RWPE1 (cell line): ENCODE results near the gene C2orf15.

Experiments
- CTCF ChIA-PET: fragments of 350-600 bp; sonication (Branson Sonifier 250); formaldehyde crosslinking; extraction: SDS; loops from one replicate; lab custom pipeline; 2021; lab: Yijun Ruan, JAX
- POLR2A ChIA-PET: fragments of 400-600 bp; formaldehyde crosslinking; extraction: SDS; loops from one replicate; lab custom pipeline; 2020; ENCODE audit warnings: antibody characterized with exemption; ENCODE audit not compliant: low non-redundant PET; lab: Yijun Ruan, JAX
- DNase-seq: peaks from one replicate; pipeline ENCODE4 v3.0.0; 2012; ENCODE audit warnings: low spot score
- H3K27ac ChIP-seq: fragments of 450-650 bp; 2 replicates; pipeline ENCODE4 v1.5.1; 2017
- TF ChIP-seq, protein P1 (sequence below): fragments of 450-650 bp; conservative IDR thresholded peaks from 2 replicates; pipeline ENCODE4 v1.5.1; 2017; ENCODE audit warnings: low read depth, mild to moderate bottlenecking

Gene C2orf15, protein sequence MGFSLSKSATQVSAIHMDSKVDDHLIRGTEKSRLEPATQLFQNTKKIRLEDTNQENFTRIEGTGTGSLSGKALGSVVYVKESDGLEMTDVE

DNA sequence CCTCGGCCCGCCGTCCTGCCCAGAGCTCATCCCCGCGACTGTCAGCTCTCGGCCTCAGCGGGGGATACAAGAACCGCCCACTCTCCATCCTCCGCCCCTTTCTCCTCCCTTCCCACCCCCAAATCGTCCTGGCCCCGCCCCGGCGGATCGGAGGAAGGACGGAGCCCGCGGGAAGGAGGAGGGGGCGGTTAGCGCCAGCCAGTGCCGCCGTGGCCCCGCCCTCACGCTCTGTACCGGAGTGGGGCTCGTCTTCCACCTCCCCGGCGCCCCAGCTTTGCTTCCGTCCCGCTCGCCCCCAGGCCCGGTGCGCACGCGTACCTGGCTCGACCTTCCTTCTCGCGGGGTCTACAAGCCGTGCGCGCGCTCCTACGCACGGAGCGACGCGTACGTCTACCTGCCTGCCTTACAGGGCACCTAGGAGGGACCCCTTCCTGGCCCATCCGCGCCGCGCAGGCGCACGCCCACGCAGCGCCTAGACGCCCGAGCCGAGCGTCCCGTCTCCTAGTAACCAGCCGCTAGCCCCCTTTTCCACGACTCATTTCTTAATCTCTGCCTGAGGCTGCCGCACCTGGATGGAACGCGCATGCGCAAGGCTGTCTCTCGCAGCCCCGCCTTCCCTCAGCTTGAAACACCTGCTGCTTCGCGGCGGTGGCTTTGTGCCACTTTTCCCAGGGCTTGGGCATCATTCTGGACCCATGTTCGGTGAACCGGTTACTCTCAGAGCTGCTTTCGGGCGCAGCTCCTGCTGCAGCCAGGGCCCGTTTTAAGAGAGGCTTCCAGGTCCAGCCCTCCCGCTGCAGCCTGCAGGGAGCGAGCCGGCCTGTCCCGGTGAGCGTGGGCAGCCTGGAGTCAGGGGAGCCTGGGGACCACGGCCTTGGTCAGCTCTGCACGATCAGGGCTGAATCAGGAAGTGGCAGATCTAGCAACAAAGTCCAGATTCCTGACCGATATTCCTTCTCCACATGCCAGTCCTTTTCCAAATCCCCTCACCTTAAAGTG, at the start of gene C2orf15:
Gene C2orf15, plus strand, starts transcription at position 598 of the 999 bp plus-strand sequence. CDS start 8,852 bp downstream, outside the sequence.
- ChIA-PET CTCF (interaction anchor here (0.7 kb wide), 1 partner anchor 52 kb away, joined by 3 read pairs; no protein-coding TSS in a partner anchor), POLR2A (interaction anchor here (0.5 to 1.0 kb wide), 4 partner anchors 9 to 196 kb away, joined by 3 to 10 read pairs (median 4); partner anchors contain the start of genes EIF5B and TXNDC9)
- DNase-seq: peak; percentile 88
- TF ChIP-seq, protein P1, sequence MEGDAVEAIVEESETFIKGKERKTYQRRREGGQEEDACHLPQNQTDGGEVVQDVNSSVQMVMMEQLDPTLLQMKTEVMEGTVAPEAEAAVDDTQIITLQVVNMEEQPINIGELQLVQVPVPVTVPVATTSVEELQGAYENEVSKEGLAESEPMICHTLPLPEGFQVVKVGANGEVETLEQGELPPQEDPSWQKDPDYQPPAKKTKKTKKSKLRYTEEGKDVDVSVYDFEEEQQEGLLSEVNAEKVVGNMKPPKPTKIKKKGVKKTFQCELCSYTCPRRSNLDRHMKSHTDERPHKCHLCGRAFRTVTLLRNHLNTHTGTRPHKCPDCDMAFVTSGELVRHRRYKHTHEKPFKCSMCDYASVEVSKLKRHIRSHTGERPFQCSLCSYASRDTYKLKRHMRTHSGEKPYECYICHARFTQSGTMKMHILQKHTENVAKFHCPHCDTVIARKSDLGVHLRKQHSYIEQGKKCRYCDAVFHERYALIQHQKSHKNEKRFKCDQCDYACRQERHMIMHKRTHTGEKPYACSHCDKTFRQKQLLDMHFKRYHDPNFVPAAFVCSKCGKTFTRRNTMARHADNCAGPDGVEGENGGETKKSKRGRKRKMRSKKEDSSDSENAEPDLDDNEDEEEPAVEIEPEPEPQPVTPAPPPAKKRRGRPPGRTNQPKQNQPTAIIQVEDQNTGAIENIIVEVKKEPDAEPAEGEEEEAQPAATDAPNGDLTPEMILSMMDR: no peak
- peak within 1 kb of the TSS; percentile 87 for H3K27ac ChIP-seq

DNA sequence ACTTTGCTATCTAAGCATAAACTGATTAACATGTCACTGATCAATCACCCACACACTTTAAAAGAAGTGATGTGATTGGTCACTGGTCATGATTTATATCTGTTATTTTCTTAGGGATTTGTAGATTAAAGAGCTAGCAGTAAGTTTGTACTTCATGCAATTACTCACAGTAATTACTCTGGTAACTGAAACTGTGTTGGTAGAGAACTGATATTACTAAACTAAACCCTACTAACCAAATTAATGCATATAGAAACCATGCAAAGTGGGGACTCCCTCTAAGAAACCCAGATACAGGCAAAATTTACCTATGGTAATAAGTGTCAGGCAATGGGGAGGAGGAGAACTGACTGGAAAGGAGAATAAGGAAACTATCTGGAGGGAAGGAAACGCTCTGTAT, 44.8 kb upstream of the C2orf15 start:
- H3K27ac ChIP-seq: no peak overlapping the region
- DNase-seq: no peak
- ChIA-PET POLR2A (no interaction called here), CTCF (no interaction called here)
- TF ChIP-seq, protein P1: no peak

DNA sequence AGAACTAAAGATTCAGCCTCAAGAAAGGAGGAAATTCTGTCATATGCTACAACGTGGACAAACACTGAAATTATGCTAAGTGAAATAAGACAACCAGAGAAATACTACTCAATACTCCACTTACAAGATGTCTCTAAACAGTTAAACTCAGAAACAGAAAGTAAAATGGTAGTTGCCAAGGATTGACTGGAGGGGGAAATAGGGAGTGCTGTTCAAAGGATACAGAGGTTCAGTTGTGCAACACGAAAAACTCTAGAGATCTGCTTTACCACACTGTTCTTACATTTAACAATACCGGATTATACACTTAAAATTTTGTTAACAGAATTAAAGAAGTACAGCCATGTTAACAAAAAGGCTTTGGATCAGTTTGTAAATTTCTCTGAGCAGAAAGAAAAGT, 39.8 kb upstream of the C2orf15 start:
- no peak overlapping the region for H3K27ac ChIP-seq
- ChIA-PET CTCF (no interaction called here), POLR2A (no interaction called here)
- DNase-seq: no peak
- TF ChIP-seq, protein P1: no peak

DNA sequence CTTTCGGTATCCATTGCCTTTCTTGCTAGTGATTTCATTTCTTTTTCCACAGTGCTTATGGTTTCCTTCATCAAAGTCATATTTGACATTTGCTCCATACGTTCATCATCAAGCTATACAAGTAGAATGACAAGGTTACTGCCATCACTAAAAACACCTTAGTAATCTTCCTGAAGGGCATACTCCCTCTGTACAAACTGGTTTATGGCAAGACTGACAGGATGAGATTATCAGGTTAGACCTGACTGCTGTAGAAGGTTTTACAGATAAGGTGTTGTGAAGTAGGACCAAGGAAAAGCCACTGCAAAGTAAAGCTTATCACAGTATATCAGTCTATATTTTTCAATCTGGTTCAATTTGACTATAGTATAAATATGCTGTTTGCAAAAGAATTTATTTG, 37.5 kb upstream of the C2orf15 start:
- DNase-seq: no peak

DNA sequence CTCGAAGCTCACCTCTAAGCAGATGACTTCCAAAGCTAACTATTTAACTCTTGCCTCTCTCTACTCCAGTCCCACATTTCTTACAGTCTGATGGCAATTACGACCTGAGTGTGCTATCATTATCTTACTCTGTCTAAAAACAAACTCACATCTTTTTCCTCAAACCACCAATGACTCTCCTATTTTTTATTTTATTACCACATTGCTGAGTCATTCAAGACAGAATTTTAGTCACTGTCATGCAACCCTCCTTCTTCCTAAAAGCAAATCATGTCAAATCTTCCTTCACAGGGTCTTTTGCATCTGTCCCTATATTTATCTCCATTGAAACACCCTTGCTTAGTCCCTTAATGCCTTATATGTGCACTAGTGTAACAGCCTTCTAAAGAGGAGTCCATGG, 34.6 kb upstream of the C2orf15 start:
- DNase-seq: no peak
- TF ChIP-seq, protein P1: no peak
- ChIA-PET POLR2A (no interaction called here), CTCF (no interaction called here)
- no peak overlapping the region for H3K27ac ChIP-seq

More for the DNA sequence above, 37.5 kb upstream of the C2orf15 start:
- TF ChIP-seq, protein P1: no peak
- POLR2A ChIA-PET: no interaction called here
- CTCF ChIA-PET: interaction anchor here (0.5 kb wide), 1 partner anchor 114 kb away, joined by 3 read pairs; no protein-coding TSS in a partner anchor
- no peak overlapping the region for H3K27ac ChIP-seq

DNA sequence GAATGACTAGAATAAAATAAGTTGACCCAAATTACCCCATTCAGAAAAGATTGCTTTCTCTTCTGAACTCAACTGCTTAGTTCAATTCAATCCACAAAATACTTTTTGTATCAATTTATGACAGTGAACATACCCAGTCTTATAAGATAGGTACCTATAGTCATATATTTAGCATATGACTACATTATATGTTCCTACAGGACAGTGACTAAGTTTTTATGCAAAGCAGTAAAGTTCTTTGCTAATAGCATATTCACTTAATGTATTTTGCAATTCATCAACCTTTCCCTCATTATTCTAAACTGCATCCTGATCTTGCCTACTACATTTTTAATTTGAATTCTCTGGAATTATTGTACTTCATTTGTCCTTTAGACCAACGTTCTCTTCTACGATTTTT, 30.3 kb upstream of the C2orf15 start:
- no peak overlapping the region for H3K27ac ChIP-seq
- TF ChIP-seq, protein P1: no peak
- DNase-seq: no peak
- CTCF ChIA-PET: no interaction called here
- POLR2A ChIA-PET: no interaction called here
